Osteocyte (in vitro differentiated cells): ENCODE results near the gene TMEM119. TPM values are rescaled to one million over a fixed set of nuclear protein-coding genes. Genes with fewer than 3 reads are reported as not detected.

Source experiments
- DNase-seq: peaks from one replicate; pipeline ENCODE4 v3.0.0; 2021; ENCODE audit warnings: mixed read lengths; ENCODE audit not compliant: unreplicated experiment; ENCODE audit errors: extremely low spot score
- H3K27ac Mint-ChIP-seq: one replicate; pipeline ENCODE4 v1.8.0; 2021; ENCODE audit warnings: mild to moderate bottlenecking, mixed read lengths; ENCODE audit not compliant: unreplicated experiment
- H3K27me3 Mint-ChIP-seq: one replicate; pipeline ENCODE4 v1.8.0; 2021; ENCODE audit warnings: mixed read lengths; ENCODE audit not compliant: unreplicated experiment
- H3K36me3 Mint-ChIP-seq: one replicate; pipeline ENCODE4 v1.8.0; 2021; ENCODE audit warnings: mixed read lengths; ENCODE audit not compliant: unreplicated experiment
- H3K4me1 Mint-ChIP-seq: one replicate; pipeline ENCODE4 v1.8.0; 2021; ENCODE audit warnings: mixed read lengths; ENCODE audit not compliant: unreplicated experiment
- H3K4me3 Mint-ChIP-seq: one replicate; pipeline ENCODE4 v1.8.0; 2021; ENCODE audit warnings: mild to moderate bottlenecking, moderate library complexity, mixed read lengths; ENCODE audit not compliant: unreplicated experiment
- H3K9me3 Mint-ChIP-seq: one replicate; pipeline ENCODE4 v1.8.0; 2021; ENCODE audit warnings: mixed read lengths; ENCODE audit not compliant: unreplicated experiment
- total RNA-seq: library from RNA; stranded (reverse); gene quantifications from 2 replicates; pipeline ENCODE4 v1.2.1, GENCODE V29; 2021
- TF ChIP-seq, protein P1 (sequence below): fragments of 200-600 bp; sonication (generic); IDR thresholded peaks from 2 replicates; pipeline ENCODE4 v1.5.0; 2021; ENCODE audit warnings: antibody characterized with exemption, mild to moderate bottlenecking, moderate library complexity

TMEM119 gene
- total RNA-seq, 1 donor from 2014 or later = 54.0 TPM

DNA sequence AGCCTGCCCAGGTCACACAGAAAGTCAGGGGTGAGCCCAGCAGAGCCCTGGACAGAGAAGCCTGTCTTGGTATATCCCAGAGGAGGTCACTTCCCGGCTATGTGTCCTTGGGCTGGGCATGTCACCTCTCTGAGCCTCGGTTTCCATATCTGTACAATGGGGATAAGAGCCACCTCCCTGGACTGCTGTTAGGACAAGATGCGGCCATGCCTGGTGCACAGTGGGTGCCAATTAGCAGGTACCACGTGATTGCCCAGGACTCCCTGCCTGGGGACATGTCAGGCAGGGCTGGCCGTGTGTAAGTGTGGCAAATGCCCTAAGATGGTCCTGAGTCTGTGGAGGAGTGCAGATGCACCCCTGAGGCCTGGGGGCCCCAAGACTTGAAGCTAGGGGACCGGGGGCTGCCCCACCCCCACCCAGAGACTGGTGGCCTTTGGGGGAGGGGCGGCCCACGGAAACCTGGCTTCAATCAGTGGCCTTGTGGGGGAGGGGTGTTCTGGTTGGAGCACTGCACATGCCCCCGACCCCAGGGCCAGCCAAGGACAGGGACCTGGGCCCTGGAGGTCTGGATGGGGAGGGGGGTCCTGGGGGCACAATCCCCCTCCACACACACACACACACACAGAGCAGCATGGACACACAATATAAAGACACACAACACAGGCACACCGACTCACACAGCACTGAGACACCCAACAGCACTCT, 878 bp downstream of the TMEM119 start:
- peaks cover 11% of the 10 kb centered on the region for H3K4me1 Mint-ChIP-seq
- no peaks in the 10 kb centered on the region for H3K36me3 Mint-ChIP-seq
- no peak for DNase-seq
- H3K27ac Mint-ChIP-seq = no peak overlapping the region
- H3K9me3 Mint-ChIP-seq = no peaks in the 10 kb centered on the region
- TF ChIP-seq, protein P1, sequence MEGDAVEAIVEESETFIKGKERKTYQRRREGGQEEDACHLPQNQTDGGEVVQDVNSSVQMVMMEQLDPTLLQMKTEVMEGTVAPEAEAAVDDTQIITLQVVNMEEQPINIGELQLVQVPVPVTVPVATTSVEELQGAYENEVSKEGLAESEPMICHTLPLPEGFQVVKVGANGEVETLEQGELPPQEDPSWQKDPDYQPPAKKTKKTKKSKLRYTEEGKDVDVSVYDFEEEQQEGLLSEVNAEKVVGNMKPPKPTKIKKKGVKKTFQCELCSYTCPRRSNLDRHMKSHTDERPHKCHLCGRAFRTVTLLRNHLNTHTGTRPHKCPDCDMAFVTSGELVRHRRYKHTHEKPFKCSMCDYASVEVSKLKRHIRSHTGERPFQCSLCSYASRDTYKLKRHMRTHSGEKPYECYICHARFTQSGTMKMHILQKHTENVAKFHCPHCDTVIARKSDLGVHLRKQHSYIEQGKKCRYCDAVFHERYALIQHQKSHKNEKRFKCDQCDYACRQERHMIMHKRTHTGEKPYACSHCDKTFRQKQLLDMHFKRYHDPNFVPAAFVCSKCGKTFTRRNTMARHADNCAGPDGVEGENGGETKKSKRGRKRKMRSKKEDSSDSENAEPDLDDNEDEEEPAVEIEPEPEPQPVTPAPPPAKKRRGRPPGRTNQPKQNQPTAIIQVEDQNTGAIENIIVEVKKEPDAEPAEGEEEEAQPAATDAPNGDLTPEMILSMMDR = no peak
- no peaks in the 10 kb centered on the region for H3K27me3 Mint-ChIP-seq
- H3K4me3 Mint-ChIP-seq = no peak overlapping the region

DNA sequence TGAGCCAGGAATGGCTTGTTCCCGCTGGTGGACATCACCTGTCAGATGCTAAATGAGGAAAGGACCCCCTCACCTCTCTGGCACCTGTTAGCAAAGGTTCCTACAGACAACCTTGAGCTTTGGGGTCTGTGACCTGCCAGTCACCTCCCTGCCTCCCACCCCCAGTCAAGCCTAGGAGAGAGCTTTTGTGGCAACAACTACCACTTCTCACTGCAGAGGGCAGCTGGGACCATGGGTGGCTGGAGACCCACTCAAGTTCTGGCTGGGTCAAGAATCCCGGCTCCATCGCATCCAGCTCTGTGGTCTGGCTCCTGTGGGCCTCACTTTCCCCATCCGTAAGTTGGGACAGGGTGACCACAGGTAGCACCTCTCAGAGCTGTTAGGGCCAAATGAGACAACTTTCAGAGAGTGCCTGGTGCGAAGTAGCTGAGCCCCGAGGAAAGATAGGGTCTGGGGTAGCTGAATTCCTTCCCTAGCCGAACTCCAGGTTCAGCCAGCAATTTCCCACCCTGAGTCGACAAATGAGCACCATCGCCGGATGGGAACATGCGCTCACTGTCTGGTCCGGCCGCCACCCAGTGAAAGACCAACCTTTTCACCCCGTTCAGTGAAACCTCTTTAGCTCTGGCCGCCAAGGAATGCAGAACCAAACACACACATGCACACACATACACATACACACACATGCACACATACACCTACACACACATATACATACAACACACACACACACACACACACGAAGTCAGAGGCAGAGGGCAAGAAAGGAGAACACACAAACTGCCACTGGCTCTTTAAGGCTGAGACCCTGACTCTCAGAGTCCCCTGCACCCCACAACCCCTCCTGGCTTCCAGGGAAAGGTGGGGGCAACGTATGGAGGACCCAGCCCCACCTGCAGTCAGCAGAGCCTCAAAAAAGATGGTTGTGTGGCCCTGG, 1.9 kb downstream of the TMEM119 start:
- no peak overlapping the region for H3K4me3 Mint-ChIP-seq
- H3K27ac Mint-ChIP-seq = no peak overlapping the region

DNA sequence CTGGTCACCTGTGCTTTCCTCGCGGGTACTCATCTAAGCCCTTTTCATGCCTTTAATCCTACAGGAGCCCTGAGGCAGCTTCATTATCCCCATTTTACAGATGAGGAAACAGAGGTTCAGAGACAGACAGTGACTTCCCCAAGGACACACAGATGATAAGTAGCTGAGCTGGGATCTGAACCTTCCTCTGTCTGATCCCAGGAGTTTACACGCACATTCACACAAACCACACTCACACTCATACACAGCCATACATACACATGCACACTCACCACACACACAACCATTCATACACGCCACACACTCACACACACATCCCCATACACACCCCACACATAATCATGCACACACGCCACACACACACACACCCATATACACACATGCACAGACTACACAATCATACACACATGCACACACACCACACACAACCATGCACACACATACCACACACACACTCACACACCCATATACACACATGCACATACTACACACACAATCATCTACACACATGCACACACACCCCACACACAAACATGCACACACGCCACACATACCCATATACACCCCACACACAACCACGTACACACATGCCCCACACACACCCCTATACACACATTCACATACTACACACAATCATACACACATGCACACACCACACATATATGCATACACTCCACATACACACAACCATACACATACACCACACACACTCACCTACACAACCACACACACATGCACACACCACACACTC, 2.7 kb downstream of the TMEM119 start:
- no peaks in the 10 kb centered on the region for H3K27me3 Mint-ChIP-seq

More for the DNA sequence above, 1.9 kb downstream of the TMEM119 start:
- Mint-ChIP-seq H3K27me3 (no peaks in the 10 kb centered on the region), H3K4me1 (peaks cover 14% of the 10 kb centered on the region), H3K9me3 (no peaks in the 10 kb centered on the region), H3K36me3 (no peaks in the 10 kb centered on the region)
- DNase-seq = no peak
- TF ChIP-seq, protein P1 = no peak

DNA sequence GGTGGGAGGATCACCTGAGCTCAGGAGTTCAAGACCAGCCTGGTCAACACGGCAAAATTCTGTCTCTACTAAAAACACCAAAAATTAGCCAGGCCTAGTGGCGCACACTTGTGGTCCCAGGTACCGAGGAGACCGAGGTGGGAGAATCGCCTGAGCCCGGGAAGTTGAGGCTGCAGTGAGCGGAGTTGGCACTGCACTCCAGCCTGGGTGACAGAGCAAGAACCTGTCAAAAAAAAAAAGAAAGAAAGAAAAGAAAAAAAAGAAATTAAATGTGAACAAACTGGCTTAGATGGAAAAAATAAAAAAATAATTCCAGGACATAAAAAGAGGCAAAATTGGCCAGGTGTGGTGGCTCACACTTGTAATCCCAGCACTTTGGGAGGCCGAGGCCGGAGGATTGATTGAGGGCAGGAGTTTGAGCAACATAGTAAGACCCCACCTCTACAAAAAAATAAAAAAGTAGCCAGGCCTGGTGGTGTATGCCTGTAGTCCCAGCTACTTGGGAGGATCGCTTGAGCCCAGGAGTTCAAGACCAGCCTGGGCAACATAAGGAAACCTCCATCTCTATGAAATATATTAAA, 3.5 kb downstream of the TMEM119 start:
- TF ChIP-seq, protein P1 = no peak
- no peak for DNase-seq
- Mint-ChIP-seq H3K4me1 (peaks cover 20% of the 10 kb centered on the region), H3K27me3 (no peaks in the 10 kb centered on the region), H3K9me3 (no peaks in the 10 kb centered on the region), H3K4me3 (no peak overlapping the region), H3K27ac (no peak overlapping the region), H3K36me3 (no peaks in the 10 kb centered on the region)

More for the DNA sequence above, 2.7 kb downstream of the TMEM119 start:
- Mint-ChIP-seq H3K4me3 (no peak overlapping the region), H3K27ac (no peak overlapping the region), H3K36me3 (no peaks in the 10 kb centered on the region), H3K9me3 (no peaks in the 10 kb centered on the region), H3K4me1 (peaks cover 14% of the 10 kb centered on the region)
- no peak for DNase-seq
- TF ChIP-seq, protein P1 = no peak
